IMR-90 (cell line): ENCODE data around the gene CCDC88C. TPM values are rescaled to one million over a fixed set of nuclear protein-coding genes. Genes with fewer than 3 reads are reported as not detected.
A peak's percentile ranks its signal among the peaks of the same experiment; 100 is the strongest.

Experiments
- ATAC-seq: fragments of 200-7000 bp; cut with Tn5 transposase; 2 replicates; pipeline ENCODE4 v1.9.1; 2020; ENCODE audit warnings: low read depth, mild to moderate bottlenecking, moderate library complexity
- BruUV-seq: library from RNA; stranded (reverse); fragments of 400-500 nt; replicated peaks from 2 replicates; lab custom pipeline; 2021; lab: Mats Ljungman, UMichigan
- CTCF ChIA-PET: fragments of 300-600 bp; formaldehyde crosslinking; extraction: SDS; loops from one replicate; lab custom pipeline; 2021; ENCODE audit warnings: antibody characterized with exemption; lab: Yijun Ruan, JAX
- POLR2A ChIA-PET: fragments of 300-600 bp; sonication (Branson Sonifier 250); formaldehyde crosslinking; loops from one replicate; lab custom pipeline; 2022; ENCODE audit warnings: antibody characterized with exemption; ENCODE audit not compliant: unreplicated experiment; lab: Charles Lee
- DNase-seq: peaks from one replicate; pipeline ENCODE4 v3.0.0; 2013
- H2AFZ ChIP-seq: replicated peaks from 2 replicates; pipeline ENCODE3; 2013; ENCODE audit warnings: low read length, mild to moderate bottlenecking; ENCODE audit not compliant: poor library complexity
- H2AK5ac ChIP-seq: 2 replicates; pipeline ENCODE4 v1.6.1; 2013; ENCODE audit warnings: low read depth, low read length, inconsistent platforms
- H2AK9ac ChIP-seq: replicated peaks from 2 replicates; pipeline ENCODE3; 2013; ENCODE audit warnings: mild to moderate bottlenecking, low read depth, low read length, moderate library complexity; ENCODE audit not compliant: poor library complexity
- H2BK120ac ChIP-seq: 2 replicates; pipeline ENCODE4 v1.6.1; 2013; ENCODE audit warnings: low read depth, low read length, inconsistent platforms
- H2BK15ac ChIP-seq: 3 replicates; pipeline ENCODE4 v1.6.1; 2013; ENCODE audit warnings: low read depth, low read length, inconsistent platforms
- H2BK20ac ChIP-seq: 2 replicates; pipeline ENCODE4 v1.6.1; 2013; ENCODE audit warnings: low read depth, mild to moderate bottlenecking, inconsistent platforms, low read length, moderate library complexity
- H2BK5ac ChIP-seq: 2 replicates; pipeline ENCODE4 v1.6.1; 2013; ENCODE audit warnings: mild to moderate bottlenecking, low read depth, low read length, inconsistent platforms; ENCODE audit not compliant: poor library complexity, severe bottlenecking
- H3K14ac ChIP-seq: replicated peaks from 2 replicates; pipeline ENCODE4 v1.6.1; 2013; ENCODE audit warnings: low read depth, low read length, inconsistent platforms
- H3K18ac ChIP-seq: 2 replicates; pipeline ENCODE4 v1.6.1; 2013; ENCODE audit warnings: low read depth, low read length, control low read depth
- H3K23ac ChIP-seq: 2 replicates; pipeline ENCODE4 v1.6.1; 2013; ENCODE audit warnings: low read depth, low read length, inconsistent platforms
- H3K27ac ChIP-seq: 2 replicates; pipeline ENCODE4 v1.5.1; 2013; ENCODE audit warnings: mild to moderate bottlenecking, control low read depth, low read length; ENCODE audit not compliant: insufficient read depth
- H3K27me3 ChIP-seq: 2 replicates; pipeline ENCODE4 v1.6.1; 2013; ENCODE audit warnings: low read length; ENCODE audit not compliant: control insufficient read depth, insufficient read depth
- H3K36me3 ChIP-seq: 2 replicates; pipeline ENCODE4 v1.6.1; 2013; ENCODE audit warnings: low read length, mixed read lengths; ENCODE audit not compliant: control insufficient read depth, insufficient read depth
- H3K4ac ChIP-seq: 2 replicates; pipeline ENCODE4 v1.6.1; 2013; ENCODE audit warnings: low read depth, low read length, inconsistent platforms
- H3K4me1 ChIP-seq: 2 replicates; pipeline ENCODE4 v1.6.1; 2013; ENCODE audit warnings: low read length, mixed read lengths; ENCODE audit not compliant: control insufficient read depth, insufficient read depth
- H3K4me2 ChIP-seq: 2 replicates; pipeline ENCODE4 v1.6.1; 2013; ENCODE audit warnings: low read depth, mild to moderate bottlenecking, control low read depth, low read length, moderate library complexity
- H3K4me3 ChIP-seq: 2 replicates; pipeline ENCODE4 v1.5.1; 2013; ENCODE audit warnings: low read depth, mild to moderate bottlenecking, control low read depth, low read length, moderate library complexity; ENCODE audit not compliant: insufficient read depth
- H3K56ac ChIP-seq: 2 replicates; pipeline ENCODE4 v1.6.1; 2013; ENCODE audit warnings: low read length, inconsistent platforms; ENCODE audit not compliant: insufficient read depth; ENCODE audit errors: extremely low read depth
- H3K79me1 ChIP-seq, 2 experiments: 2 replicates each; pipeline ENCODE4 v1.6.1; 2013; ENCODE audit warnings: low read length in 2 of 2, inconsistent platforms in 1 of 2, low read depth in 1 of 2
- H3K9ac ChIP-seq: 2 replicates; pipeline ENCODE4 v1.6.1; 2013; ENCODE audit warnings: low read depth, low read length, control low read depth
- H3K9me1 ChIP-seq: 2 replicates; pipeline ENCODE4 v1.6.1; 2013; ENCODE audit warnings: low read length, inconsistent platforms; ENCODE audit not compliant: insufficient read depth
- H3K9me3 ChIP-seq: 2 replicates; pipeline ENCODE4 v1.6.1; 2013; ENCODE audit warnings: low read length; ENCODE audit not compliant: control insufficient read depth, insufficient read depth
- H4K20me1 ChIP-seq: 2 replicates; pipeline ENCODE4 v1.6.1; 2013; ENCODE audit warnings: low read length, inconsistent platforms; ENCODE audit not compliant: insufficient read depth
- H4K5ac ChIP-seq: 2 replicates; pipeline ENCODE4 v1.6.1; 2013; ENCODE audit warnings: mild to moderate bottlenecking, low read depth, low read length, control low read depth
- H4K8ac ChIP-seq, 2 experiments: 2 replicates each; pipeline ENCODE4 v1.6.1; 2013; ENCODE audit warnings: low read depth in 2 of 2, low read length in 2 of 2, control low read depth in 1 of 2, inconsistent platforms in 1 of 2
- H4K91ac ChIP-seq: 2 replicates; pipeline ENCODE4 v1.6.1; 2013; ENCODE audit warnings: low read depth, low read length, inconsistent platforms; ENCODE audit not compliant: insufficient read depth
- BHLHE40 ChIP-seq: fragments of 150-350 bp; IDR thresholded peaks from 2 replicates; pipeline ENCODE4 v1.6.1; 2016; ENCODE audit warnings: mild to moderate bottlenecking, low read depth, low read length
- CEBPB ChIP-seq: IDR thresholded peaks from 2 replicates; pipeline ENCODE4 v1.6.1; 2012; ENCODE audit warnings: low read depth, low read length, improper control_type of control experiment
- CHD1 ChIP-seq: IDR thresholded peaks from 2 replicates; pipeline ENCODE4 v1.6.1; 2012; ENCODE audit warnings: low read depth, low read length, improper control_type of control experiment
- ELK1 ChIP-seq: fragments of 150-350 bp; IDR thresholded peaks from 2 replicates; pipeline ENCODE4 v1.6.1; 2016; ENCODE audit warnings: low read depth, mild to moderate bottlenecking, low read length, moderate library complexity, borderline replicate concordance
- MAFK ChIP-seq: IDR thresholded peaks from 2 replicates; pipeline ENCODE4 v1.6.1; 2012; ENCODE audit warnings: low read depth, low read length, improper control_type of control experiment
- MXI1 ChIP-seq: IDR thresholded peaks from 2 replicates; pipeline ENCODE4 v1.6.1; 2012; ENCODE audit warnings: low read depth, mild to moderate bottlenecking, low read length, moderate library complexity, borderline replicate concordance
- NFE2L2 ChIP-seq: fragments of 150-350 bp; IDR thresholded peaks from 2 replicates; pipeline ENCODE4 v1.6.1; 2016; ENCODE audit warnings: low read depth, mild to moderate bottlenecking, low read length
- POLR2A ChIP-seq: IDR thresholded peaks from 2 replicates; pipeline ENCODE4 v1.6.1; 2012; ENCODE audit warnings: mild to moderate bottlenecking, low read depth, low read length
- RCOR1 ChIP-seq: IDR thresholded peaks from 2 replicates; pipeline ENCODE4 v1.6.1; 2012; ENCODE audit warnings: mild to moderate bottlenecking, low read length, improper control_type of control experiment; ENCODE audit not compliant: insufficient replicate concordance
- SMC3 ChIP-seq: fragments of 150-350 bp; IDR thresholded peaks from 2 replicates; pipeline ENCODE4 v1.6.1; 2016; ENCODE audit warnings: low read depth, mild to moderate bottlenecking, antibody characterized with exemption, low read length, moderate library complexity
- USF2 ChIP-seq: fragments of 150-350 bp; IDR thresholded peaks from 2 replicates; pipeline ENCODE4 v1.6.1; 2017; ENCODE audit warnings: mild to moderate bottlenecking, antibody characterized with exemption, low read length, low read depth
- WGBS, 2 experiments: methylation state at CpG; one replicate each; pipeline versions ENCODE4 v1.1.5 to v1.1.7; 2013; ENCODE audit warnings: missing lambda C conversion rate in 2 of 2; ENCODE audit not compliant: insufficient read length in 1 of 2; ENCODE audit errors: extremely low coverage in 2 of 2; 5-methylcytosine and 5-hydroxymethylcytosine counted together
- dilution Hi-C: fragments of 300-500 bp; cut with HindIII; formaldehyde crosslinking; loops from one replicate; pipeline ENCODE4 v1.14.3; 2018; ENCODE audit warnings: low sequenced_read_pairs; ENCODE audit not compliant: unreplicated experiment
- in situ Hi-C: fragments of 300-500 bp; cut with MboI; formaldehyde crosslinking; loops from 3 replicates; pipeline ENCODE4 v1.14.3; 2019; ENCODE audit warnings: low sequenced_read_pairs, inconsistent platforms, mixed read lengths
- intact Hi-C: fragments of 100-400 bp; cut with micrococcal nuclease; formaldehyde crosslinking; loops from 2 replicates; pipeline ENCODE4 v1.10.0; 2022
- polyA plus RNA-seq, 3 experiments: library from polyadenylated mRNA; depleted of rRNA; stranded (reverse); fragments of >200 nt; gene quantifications; 2 replicates each; pipeline ENCODE4 v1.2.3, GENCODE V29; 2012; ENCODE audit warnings: low replicate concordance in 1 of 3
- total RNA-seq: library from RNA; depleted of rRNA; stranded (reverse); fragments of >200 nt; gene quantifications from 2 replicates; pipeline ENCODE4 v1.2.3, GENCODE V29; 2012

Gene CCDC88C
- total and polyA plus RNA-seq, 2 of the 4 experiments (the other 2 are of a cell fraction), result 0.17 to 0.18 TPM

GRCh38 chr14:91282954-91283645 lies 134.5 kb downstream of the CCDC88C start:
- POLR2A ChIA-PET, result no interaction called here
- no peak for DNase-seq

More at GRCh38 chr14:91282954-91283645, 134.5 kb downstream of the CCDC88C start:
- H3K9me1 ChIP-seq, result peaks cover 2% of the 10 kb centered on the region; the same call in 1 of the 2 replicates
- no peak overlapping the region for H3K18ac ChIP-seq
- no peak overlapping the region for H2AK5ac ChIP-seq
- H4K5ac ChIP-seq, result no peak overlapping the region; the same call in 1 of the 2 replicates
- H3K56ac ChIP-seq, result no peak overlapping the region
- no peaks in the 10 kb centered on the region for H4K20me1 ChIP-seq
- dilution Hi-C loops (no loop called here), intact Hi-C loops (no loop called here), in situ Hi-C loops (loop anchor here (5.0 kb wide), 1 partner anchor 106 kb away; no protein-coding TSS in a partner anchor)
- no peak overlapping the region for H2BK5ac ChIP-seq
- H3K4me2 ChIP-seq, result no peak overlapping the region
- H2BK120ac ChIP-seq, result peak overlapping the region; percentile 96; the same call in 1 of the 2 replicates
- peaks cover 2% of the 10 kb centered on the region; the same call in 1 of the 2 replicates for H3K4me1 ChIP-seq
- no peak for ATAC-seq
- H4K8ac ChIP-seq, result peak overlapping the region in 1 of 2 experiments; percentile 87; a peak in 1 of 4 replicates
- no peak overlapping the region for H4K91ac ChIP-seq
- peak overlapping the region; percentile 82 for H2AFZ ChIP-seq
- 0 out of 3 replicates have a peak overlapping the region, but pooled peaks have one; percentile 66 for H2BK15ac ChIP-seq
- H3K14ac ChIP-seq, result no peak overlapping the region
- CTCF ChIA-PET, result interaction anchor here (0.6 to 4.3 kb wide), 2 partner anchors 106 to 897 kb away, joined by 4 to 41 read pairs; no protein-coding TSS in a partner anchor
- 93 to 100% methylated on average over 1 to 6 of the region's 14 CpGs for WGBS, 2 experiments
- H3K79me1 ChIP-seq, result no peaks in the 10 kb centered on the region
- H3K4ac ChIP-seq, result peak overlapping the region; percentile 89; the same call in 1 of the 2 replicates
- no peak overlapping the region for H3K23ac ChIP-seq
- no TSS peak for BruUV-seq
- no peaks in the 10 kb centered on the region for H3K9me3 ChIP-seq
- no peak overlapping the region for H3K27ac ChIP-seq
- H3K36me3 ChIP-seq, result no peaks in the 10 kb centered on the region
- no peak overlapping the region for H3K9ac ChIP-seq
- TF ChIP-seq SMC3 (no peak), CEBPB (no peak), NFE2L2 (no peak), MXI1 (no peak), BHLHE40 (no peak), USF2 (no peak), POLR2A (no peak), RCOR1 (no peak), MAFK (no peak), CHD1 (no peak), ELK1 (no peak)
- H2AK9ac ChIP-seq, result peak overlapping the region; percentile 15
- H3K4me3 ChIP-seq, result no peak overlapping the region
- H3K27me3 ChIP-seq, result no peaks in the 10 kb centered on the region; the same call in 1 of the 2 replicates
- H2BK20ac ChIP-seq, result no peak overlapping the region; the same call in 1 of the 2 replicates
